ENCODE measurements around the gene DNAI7.

Gene DNAI7

DNA sequence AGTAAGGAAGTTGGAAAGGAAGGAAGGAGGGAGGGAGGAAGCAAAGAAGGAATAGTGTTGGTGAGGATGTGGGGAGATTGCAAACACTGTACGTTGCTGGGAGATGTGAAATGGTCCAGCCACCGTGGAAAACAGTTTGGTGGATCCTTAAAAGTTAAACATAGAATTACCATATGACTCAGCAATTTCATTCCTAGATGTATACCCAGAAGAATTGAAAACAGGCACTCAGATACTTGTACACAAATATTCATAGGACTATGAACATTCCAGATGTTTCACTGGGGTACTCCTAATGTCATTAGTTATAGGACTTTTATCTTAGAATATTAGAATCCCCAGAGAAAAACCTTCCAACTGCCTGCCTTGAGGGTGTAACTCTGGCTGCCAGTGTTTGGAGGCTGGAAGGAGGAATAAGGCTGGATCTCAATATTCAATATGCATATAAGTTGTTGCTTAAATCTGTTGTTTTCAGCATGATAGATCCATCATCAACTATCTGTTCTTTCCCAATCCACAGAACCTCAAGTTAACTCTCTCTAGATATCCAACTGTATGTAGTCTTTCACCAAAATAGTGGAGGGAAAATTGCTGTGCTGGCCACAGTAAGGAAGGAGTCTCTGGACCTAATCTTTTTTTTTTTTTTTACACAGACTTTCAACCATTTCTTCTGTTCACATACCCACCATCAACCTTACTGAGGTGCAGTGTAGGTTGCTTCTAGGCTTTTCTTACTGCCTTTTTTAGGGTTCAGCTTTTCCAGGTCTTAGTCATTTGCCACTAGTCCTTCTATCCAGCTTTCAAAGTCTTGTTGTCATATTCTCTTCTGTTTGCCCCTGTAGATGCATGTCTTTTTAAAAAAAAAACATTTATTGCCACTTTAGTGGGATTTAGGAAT, 94.5 kb downstream of the DNAI7 start:
- DNase-seq = no peak

DNA sequence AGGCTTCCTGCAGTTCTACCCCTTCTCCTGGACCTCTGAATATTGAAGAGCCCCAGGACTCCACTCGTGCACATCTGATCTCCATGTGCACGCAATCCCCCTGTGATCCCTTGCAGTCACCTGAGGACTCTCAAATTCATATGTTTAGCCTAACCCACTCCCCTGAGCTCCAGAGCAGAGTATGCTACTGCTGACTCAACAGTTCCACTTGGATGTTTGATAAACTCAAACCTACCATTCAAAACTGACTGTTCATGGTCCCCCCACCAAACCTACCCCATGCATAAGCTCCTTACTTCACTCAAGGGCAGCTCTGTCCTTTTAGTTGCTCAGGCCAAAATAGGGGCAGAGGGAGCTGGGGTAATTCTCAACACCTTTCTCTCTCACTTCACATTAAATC, 96.0 kb downstream of the DNAI7 start:
- no peak for DNase-seq

DNA sequence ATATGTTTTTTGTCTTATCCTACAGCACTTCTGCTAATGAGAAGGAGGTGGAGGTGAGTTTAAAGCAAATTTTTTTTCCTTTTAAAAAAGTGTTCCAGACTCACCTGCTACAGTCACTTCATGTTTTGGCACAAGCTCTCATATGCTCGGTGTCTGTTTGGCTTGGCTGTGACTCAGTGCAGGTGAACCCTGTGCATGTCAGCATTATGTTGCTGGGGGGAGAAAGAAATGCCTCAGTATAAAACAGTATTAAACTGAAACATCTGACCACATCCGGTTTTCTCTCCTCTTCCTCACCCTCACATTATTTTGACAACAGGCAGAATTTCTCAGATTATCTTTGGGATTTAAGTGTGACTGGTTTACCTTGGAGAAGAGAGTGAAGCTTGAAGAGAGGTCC, 105.2 kb downstream of the DNAI7 start:
- DNase-seq = peak; percentile 17

DNA sequence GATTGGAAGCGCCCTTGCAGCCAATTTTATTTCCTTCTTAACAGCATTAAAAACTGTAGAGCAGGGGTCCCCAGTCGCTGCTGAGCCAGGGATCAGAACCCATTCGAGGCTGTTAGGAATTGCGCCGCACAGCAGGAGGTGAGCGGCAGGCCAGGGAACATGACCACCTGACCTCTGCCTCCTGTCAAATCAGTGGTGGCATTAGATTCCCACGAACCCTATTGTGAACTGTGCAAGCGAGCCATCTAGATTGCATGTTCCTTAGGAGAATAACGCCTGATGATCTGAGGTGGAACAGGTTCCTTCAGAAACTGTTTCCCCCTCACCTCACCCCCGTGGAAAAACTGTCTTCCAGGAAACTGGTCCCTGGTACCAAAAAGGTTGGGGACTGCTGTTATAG, 107.4 kb downstream of the DNAI7 start:
- no peak for DNase-seq

DNA sequence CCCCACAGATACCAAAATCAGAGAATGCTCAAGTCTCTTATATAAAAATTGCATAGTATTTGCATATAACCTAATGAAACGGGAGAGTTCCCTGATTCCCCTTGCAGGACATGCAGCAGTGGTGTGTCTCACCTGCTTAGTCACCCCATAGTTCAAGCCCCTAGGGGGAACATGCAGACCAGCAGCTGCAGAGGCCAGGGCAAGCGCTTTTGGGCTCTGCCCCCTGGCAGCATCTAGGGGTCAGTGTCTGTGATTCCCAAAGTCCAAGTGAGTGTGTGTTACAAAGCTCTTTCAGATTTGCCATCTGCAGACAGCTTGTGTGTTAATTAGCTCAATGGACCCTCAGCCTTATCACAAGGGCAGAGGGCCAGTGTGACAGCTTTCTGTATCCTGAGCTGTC, 110.1 kb downstream of the DNAI7 start:
- no peak for DNase-seq

DNA sequence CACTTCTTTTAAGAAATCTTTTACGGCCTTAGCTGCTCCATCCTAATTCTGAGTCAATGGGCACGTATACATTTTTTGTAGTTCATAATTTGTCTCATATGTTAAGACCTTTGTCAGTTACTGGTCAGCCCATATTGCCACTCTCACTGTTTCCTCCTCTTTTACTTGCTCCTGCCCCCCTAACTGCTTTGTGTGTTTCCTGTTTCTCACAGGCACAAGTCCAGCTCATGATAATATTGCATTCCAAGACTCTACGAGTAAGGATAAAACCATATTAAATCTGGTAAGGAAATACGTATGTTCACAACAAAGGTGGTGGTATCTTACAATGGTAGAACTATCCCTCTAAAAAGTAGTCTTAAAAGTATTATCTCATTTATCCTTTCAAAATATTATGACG, 111.7 kb downstream of the DNAI7 start:
- DNase-seq = no peak

DNA sequence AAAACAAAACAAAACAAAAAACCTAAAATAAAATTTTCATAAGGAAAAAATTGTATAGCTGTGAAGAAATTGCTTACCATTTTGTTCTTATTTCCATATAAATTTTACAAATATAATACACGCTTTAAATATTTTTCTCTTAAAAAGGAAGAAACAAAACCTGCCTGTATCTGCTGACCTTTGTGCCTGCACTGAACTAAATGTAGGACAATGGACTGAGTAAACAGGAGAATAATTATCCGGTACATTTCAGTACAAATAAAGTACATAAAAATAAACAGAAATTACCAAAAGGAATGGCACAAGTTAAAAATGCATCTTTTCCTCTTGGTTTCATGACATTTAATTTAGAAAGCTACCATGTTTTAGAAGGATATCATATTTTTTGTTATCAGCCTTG, 112.3 kb downstream of the DNAI7 start:
- no peak for DNase-seq

DNA sequence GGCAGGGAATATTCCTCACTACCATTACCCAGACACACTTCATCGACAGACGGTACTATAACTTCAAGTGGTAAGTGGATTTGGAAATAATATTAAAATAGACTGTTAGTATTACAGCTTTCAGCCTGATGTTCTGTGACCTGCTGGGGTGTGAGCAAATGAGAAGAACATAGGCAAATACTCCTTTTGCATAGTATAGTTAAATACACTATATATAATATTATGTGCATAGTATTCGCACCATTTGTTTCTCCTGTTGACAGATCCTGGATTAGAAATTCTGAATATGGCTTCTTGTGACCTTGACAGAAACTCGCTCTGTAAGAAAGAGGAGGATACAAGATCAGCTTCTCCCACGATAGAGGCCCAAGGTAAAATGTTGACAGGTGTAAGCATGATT, 115.6 kb downstream of the DNAI7 start:
- no peak for DNase-seq

DNA sequence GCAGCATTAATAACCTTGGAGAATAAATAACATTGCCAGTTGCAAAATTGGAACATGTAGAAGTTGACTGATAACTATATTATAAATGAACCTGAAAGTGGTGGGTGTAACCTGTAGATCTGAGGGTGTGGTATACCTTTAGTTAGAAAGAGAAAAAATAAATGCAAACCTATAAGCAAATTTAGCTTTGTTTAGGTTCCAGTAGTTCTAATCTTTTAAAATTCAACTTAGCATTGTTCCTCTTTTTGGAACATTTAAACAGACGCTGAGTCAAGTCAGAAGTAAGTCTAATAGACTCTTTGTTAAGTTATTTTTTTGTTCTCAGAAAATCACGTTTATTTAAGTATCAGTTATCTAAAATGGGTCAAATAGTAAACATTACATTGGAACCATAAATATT, 120.0 kb downstream of the DNAI7 start:
- no peak for DNase-seq

DNA sequence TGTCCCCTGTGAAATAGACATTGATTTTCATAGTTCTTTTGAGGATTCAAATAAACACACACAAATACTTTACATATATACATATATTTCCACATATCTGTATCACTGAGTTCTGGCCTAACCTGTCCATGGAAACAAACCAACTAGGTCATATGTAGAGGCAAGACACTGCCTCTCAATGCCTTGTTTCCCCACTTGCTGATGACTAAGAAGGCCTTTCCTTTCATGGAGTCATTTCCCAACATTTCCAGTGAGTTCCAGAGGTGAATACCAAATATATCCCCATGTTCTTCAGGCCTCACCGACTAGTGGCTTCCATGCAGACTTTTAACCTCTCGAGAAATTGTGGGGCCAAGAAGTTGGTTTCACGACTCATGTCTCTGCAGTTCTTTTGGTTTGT, 120.8 kb downstream of the DNAI7 start:
- DNase-seq = no peak

DNA sequence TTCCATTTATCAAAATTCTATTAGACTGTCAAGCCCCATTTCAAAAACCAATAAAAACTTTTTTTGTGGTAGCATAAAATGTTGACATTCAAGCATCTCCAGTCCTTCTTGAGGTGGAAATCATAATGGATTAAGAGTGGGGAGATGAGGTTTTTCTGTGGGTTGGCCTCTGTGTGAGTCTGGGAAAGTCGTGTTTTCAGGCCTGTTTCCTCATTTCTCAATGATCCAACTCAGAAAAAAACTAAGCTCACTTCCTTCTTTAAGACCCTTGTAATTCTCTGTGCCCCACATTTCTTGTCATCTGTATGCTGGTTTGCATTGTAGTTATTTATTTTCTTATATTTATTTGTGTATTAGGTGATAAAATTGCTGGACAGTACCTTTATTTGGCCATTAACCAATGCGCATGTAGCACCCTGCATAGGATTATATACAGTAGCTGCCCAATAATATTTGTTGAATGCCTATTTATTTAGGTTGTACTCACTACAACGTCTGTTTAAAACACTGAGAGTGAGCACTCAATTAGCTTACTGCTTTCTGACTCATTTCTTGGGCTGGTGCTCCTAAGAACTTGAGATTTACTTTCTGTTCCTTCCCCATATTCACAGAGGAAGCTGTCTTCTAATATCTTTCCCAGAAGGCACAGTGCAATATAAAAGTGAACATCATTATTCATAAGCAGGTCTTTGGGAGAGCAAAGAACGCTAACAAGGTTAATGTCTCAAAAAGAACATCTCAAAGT, 121.9 kb downstream of the DNAI7 start:
- DNase-seq = no peak

DNA sequence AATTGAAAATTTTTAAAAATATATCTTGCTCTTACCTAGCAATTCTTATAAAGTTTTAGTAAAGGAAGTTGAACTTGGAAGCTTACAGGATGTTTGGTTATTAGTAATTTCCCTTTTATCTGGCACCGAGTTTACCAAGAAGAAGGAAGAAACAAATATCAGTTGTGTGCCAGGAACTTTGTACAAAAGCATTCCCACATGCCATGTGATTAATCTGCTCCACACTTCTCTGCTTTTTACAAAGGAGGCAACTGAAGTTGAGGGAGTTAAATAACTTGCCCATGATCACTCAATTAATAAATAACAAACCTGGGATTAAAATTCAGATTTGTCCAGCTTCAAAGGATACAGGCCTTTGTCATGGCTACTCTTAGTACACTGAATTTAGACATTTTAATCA, 123.6 kb downstream of the DNAI7 start:
- no peak for DNase-seq

DNA sequence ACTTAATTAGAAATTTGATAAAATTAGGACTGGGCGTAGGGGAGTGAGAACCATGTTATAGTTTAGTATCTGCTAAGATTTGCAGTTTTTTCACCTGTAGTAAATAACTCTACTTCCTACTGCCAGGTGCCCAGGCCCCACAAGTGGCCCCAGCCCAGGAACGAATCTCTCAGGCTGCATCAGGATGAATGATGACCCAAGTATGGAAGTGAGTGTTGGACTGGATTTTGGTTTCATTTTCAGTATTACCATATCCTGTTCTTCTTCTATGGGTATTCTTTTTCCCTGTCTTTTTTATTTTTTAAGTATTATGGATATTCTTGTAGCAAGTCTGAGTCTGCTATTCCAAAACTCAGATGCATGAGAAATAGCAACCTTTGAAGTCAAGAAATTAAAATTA, 125.7 kb downstream of the DNAI7 start:
- DNase-seq = no peak

DNA sequence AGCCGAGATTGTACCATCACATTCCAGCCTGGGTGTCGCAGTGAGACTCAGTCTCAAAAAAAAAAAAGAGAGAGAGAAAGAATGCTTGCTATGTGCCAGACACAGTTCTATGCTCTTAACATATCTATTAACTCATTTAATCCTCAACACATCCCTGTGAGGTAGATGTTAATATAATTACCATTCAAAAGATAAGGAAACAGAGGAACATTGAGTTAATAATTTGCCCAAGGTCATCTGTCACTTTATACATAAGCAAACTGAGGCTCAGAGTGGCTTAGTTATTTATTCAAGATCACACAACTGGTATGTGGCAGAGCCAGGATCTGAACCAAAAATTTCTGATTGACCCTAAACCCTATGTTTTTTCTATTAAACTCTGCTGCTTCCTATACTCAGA, 129.9 kb downstream of the DNAI7 start:
- no peak for DNase-seq

DNA sequence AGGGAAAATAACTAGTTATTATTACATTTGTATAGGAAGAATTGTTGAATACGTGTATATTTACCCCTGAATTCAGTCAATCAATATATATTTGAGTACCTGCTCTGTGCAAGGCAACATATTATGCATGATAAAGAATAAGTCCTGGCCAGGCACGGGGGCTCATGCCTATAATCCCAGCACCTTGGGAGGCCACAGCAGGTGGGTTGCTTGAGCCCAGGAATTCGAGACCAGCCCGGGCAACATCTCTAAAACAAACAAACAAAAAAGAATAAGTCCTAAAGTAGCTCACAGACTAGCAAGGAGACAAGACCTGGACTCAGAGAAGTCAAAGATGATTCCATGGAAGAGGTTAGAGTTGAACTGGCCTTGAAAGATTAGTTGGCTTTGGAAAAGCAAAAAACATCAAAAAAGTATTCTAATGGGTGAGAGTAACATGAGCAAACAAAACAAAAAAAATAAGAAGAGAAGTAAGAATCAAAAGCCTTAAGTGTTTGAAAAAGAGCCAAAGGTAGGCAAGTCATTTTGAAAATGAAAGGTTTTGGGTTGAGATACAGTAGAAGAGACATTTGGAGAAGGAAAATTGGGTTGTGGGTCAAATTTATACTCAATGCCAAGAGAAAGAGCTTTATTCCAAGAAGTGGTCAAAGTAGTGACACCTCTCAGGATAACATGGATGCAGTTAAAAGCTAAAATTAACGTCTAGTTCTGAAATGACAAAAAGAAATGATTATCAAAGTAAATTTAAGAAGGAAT, 130.9 kb downstream of the DNAI7 start:
- DNase-seq = no peak

DNA sequence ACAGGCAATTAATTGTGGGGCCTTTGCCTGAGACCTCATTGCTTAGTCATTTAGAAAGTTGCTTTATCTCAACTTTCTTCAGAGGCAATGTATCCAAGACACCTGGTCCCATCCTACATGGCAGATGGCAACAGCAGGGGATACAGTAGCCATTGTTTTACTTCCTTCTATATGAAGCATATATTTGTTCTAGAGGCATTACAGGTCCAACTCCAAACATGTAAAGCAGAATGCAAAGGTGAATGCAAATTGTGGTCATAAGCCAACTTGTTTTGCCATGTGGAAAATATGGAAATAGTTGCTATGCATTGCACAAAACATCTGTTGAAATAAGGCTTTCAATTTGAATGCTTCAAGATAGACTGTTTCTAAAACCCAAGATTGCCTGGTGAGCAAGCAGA, 136.3 kb downstream of the DNAI7 start:
- no peak for DNase-seq

Data from NK-92 treated with Interleukin-12 subunit alpha and Interleukin-12 subunit beta, amount 100 ng/mL, for 24 hours (cell line).